HAP-1 (cell line): ENCODE results near the gene KAZN.

ENCODE experiments used
- DNase-seq, 2 experiments: peaks; one replicate each; pipeline ENCODE4 v3.0.0-alpha.2; 2016 to 2020; ENCODE audit warnings: low spot score in 2 of 2
- H3K27me3 ChIP-seq: fragments of 250-450 bp; sonication (Bioruptor Pico); 2 replicates; pipeline ENCODE4 v1.5.1; 2020; ENCODE audit warnings: low read depth, mild to moderate bottlenecking, moderate library complexity
- H3K36me3 ChIP-seq: fragments of 250-450 bp; sonication (Bioruptor Pico); replicated peaks from 2 replicates; pipeline ENCODE4 v1.5.1; 2020; ENCODE audit warnings: mild to moderate bottlenecking
- H3K4me1 ChIP-seq: fragments of 250-450 bp; sonication (Bioruptor Pico); 2 replicates; pipeline ENCODE4 v1.5.1; 2020; ENCODE audit warnings: mild to moderate bottlenecking
- H3K4me3 ChIP-seq: fragments of 250-450 bp; sonication (Bioruptor Pico); 2 replicates; pipeline ENCODE4 v1.5.1; 2020; ENCODE audit warnings: mild to moderate bottlenecking, moderate library complexity
- H3K9me3 ChIP-seq: fragments of 250-450 bp; sonication (Bioruptor Pico); 2 replicates; pipeline ENCODE4 v1.5.1; 2020; ENCODE audit warnings: mild to moderate bottlenecking, moderate library complexity
- in situ Hi-C: fragments of 300-500 bp; cut with MboI; formaldehyde crosslinking; loops from 3 replicates; pipeline ENCODE4 v1.14.3; 2020; ENCODE audit warnings: low sequenced_read_pairs, inconsistent platforms, mixed read lengths

KAZN gene

DNA sequence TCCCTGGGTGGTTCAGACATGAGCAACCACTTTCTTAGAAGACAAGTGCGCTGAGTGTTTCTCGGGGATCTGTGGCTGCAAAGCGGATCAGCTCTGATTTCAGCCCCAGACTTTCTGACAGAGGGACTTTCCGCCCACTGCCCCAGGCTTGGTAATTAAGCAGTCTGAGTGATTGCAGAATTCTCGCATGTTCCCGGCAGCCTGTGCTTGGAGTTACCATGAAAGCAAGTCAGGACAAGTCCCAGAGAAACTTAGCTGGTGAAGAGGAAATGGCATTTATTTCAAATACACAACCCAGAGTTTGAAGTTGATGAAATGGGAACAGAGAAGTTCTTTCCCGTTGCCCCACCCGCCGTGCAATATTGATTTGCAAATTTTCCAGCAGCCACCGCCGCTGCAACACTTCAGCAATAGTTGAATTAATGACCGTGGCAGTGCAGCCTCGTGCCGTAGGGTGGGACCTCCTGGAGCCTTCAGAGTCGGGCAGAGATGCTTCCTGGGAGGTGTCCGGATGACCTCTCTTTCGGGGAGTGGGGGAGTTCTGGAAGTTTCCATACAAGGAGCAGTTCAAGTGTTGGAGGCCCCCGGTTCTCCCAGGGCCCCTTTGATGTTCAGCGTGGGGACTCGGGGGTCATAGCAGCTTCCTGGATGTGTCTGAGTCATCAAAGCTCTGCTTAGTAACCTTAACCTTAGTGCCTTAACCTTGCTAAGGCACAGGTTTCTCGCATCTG is 134.7 kb downstream of the KAZN start:
- Histone ChIP-seq H3K9me3 (no peaks in the 10 kb centered on the region), H3K4me3 (no peak overlapping the region), H3K4me1 (peaks cover 9% of the 10 kb centered on the region), H3K36me3 (no peaks in the 10 kb centered on the region), H3K27me3 (no peaks in the 10 kb centered on the region)
- in situ Hi-C loops: no loop called here
- DNase-seq: peak; percentile 45 to 51

DNA sequence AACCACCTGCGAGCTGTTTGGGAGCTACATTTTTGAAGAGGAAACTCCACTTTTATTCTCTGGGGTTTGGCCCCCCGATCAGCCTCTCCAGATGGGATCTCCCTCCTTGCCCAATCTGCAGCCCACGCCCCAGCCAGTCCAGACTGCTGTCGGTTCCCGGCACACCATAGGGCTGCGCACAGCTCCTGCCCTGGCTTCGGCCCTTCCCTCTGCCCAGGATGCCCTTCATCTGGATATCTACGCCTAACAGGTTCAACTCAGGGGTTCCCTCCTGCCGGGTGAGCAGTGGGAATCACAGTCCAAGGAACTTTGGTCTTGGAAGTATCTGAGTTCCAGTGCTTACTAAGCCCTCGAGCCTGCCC is 135.3 kb downstream of the KAZN start:
- Histone ChIP-seq H3K4me1 (peaks cover 9% of the 10 kb centered on the region), H3K9me3 (no peaks in the 10 kb centered on the region), H3K27me3 (no peaks in the 10 kb centered on the region), H3K4me3 (no peak overlapping the region), H3K36me3 (no peaks in the 10 kb centered on the region)
- in situ Hi-C loops: no loop called here
- no peak for DNase-seq

DNA sequence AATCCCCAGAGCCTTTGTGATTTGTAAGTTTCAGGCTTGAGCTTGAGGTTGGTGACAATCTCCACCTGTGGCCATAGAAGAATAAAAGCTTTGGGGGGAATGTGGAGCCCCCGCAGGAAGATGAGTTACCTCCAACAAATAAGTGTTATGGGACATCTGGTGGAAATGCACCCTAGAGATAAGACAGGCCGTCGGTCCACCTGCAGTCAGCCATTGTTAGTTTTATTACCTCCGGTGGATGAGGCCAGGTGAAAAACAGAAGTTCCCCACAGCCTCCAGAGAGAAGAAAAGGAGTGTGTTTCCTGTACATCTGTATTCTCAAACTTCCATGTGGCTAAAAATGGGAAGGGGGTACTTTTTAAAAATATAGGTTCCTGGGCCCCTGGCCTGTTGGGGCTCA is 137.4 kb downstream of the KAZN start:
- no peak for DNase-seq
- Histone ChIP-seq H3K4me1 (peaks cover 12% of the 10 kb centered on the region), H3K27me3 (no peaks in the 10 kb centered on the region), H3K4me3 (no peak overlapping the region), H3K9me3 (no peaks in the 10 kb centered on the region), H3K36me3 (no peaks in the 10 kb centered on the region)
- in situ Hi-C loops: no loop called here

DNA sequence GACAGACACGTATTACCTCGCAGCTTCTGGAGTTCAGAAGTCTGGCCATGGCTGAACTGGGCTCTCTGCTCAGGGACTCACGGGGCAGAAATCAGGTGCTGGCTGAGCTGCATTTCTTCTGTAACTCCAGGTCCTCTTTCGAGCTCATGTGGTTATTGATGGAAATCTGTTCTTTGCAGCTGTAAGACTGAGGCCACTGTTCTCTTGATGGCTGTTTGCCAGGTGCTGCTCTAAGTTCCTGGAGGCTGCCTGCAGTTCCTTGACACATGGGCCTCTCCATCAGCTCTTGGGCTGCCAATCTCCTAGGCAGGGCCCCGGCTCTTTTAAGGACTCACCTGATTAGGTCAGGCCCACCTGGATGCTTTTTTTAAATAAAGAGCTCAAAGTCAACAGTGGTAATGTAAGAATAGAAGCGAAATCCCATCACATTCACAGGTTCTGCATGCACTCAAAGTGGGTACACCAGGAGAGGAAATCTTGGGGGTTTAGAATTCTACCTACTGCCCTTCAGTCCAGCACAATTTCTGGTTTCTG is 139.1 kb downstream of the KAZN start:
- Histone ChIP-seq H3K27me3 (no peaks in the 10 kb centered on the region), H3K4me1 (peaks cover 9% of the 10 kb centered on the region), H3K9me3 (no peaks in the 10 kb centered on the region), H3K36me3 (no peaks in the 10 kb centered on the region), H3K4me3 (no peak overlapping the region)
- DNase-seq: no peak
- in situ Hi-C loops: no loop called here

DNA sequence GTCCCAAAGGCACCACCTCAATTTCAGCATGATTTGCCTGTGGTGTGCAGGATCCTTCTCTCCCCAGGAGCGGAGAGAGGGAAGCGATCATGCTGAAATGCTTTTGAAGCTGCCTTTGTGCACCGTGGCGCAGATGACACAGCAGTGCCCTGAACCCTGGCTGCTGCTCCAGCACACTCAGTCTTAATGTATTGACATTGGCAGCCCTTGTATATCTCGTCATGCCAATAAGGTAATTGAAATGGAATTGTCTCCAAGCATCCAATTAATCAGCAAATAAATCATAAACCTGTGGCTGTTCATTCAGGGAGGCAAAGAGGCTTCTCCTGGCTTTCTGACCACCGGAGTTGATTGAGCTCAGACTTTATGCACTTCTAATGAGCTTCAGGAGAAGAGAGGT is 139.8 kb downstream of the KAZN start:
- Histone ChIP-seq H3K36me3 (no peaks in the 10 kb centered on the region), H3K27me3 (no peaks in the 10 kb centered on the region), H3K9me3 (no peaks in the 10 kb centered on the region), H3K4me1 (peaks cover 3% of the 10 kb centered on the region), H3K4me3 (no peak overlapping the region)
- no peak for DNase-seq
- in situ Hi-C loops: no loop called here

DNA sequence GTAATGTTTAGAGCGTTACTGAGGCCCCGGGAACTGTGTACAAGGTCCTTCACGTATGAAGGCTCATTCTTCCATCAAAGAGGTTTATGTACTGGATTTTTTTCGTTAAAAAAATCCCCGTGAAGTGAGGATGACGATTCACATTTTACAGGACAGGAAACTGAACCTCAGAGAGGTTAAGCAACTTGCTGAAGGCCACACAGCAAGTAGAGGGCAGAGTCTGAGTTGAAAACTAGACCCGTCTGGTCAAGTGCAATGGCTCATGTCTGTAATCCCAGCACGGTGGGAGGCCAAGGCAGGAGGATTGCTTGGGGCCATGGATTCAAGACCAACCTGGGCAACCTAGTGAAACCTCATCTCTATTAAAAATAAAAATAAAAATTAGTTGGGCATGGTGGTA is 140.2 kb downstream of the KAZN start:
- no peak for DNase-seq
- H3K4me3 ChIP-seq: no peak overlapping the region
- H3K4me1 ChIP-seq: peaks cover 3% of the 10 kb centered on the region; the same call in 1 of the 2 replicates
- no peaks in the 10 kb centered on the region for H3K9me3 ChIP-seq
- in situ Hi-C loops: no loop called here
- no peaks in the 10 kb centered on the region for H3K36me3 ChIP-seq
- no peaks in the 10 kb centered on the region for H3K27me3 ChIP-seq

- H3K27me3 ChIP-seq: no peaks in the 10 kb centered on the region
- H3K4me1 ChIP-seq: peaks cover 3% of the 10 kb centered on the region; the same call in 1 of the 2 replicates
- no peaks in the 10 kb centered on the region for H3K36me3 ChIP-seq
- H3K9me3 ChIP-seq: no peaks in the 10 kb centered on the region
- in situ Hi-C loops: no loop called here
- no peak for DNase-seq
- no peak overlapping the region for H3K4me3 ChIP-seq
These were observed 140.8 kb downstream of the KAZN start for GRCh38 chr1:14739082-14739832.

DNA sequence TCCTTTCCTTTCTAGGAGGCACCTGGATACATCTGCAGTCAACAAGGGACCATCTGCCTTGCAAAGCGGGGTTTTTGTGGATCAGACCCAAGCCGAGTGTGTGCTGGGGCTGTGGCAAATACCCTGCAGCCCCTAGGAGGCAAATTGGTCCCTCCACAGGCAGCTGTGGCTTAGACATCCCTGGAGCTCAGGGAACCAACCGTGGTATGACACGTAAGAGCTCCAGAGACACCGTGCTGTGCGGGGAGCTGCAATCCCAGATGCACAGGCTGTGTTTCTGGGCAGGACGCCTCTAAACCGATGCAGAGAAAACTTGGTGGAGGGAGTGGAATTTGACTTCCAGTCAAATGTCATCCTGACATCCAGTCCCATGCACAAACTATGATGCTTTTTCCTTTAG is 141.5 kb downstream of the KAZN start:
- Histone ChIP-seq H3K9me3 (no peaks in the 10 kb centered on the region), H3K36me3 (no peaks in the 10 kb centered on the region), H3K4me1 (peaks cover 3% of the 10 kb centered on the region; the same call in 1 of the 2 replicates), H3K27me3 (no peaks in the 10 kb centered on the region), H3K4me3 (no peak overlapping the region)
- in situ Hi-C loops: no loop called here
- DNase-seq: no peak

DNA sequence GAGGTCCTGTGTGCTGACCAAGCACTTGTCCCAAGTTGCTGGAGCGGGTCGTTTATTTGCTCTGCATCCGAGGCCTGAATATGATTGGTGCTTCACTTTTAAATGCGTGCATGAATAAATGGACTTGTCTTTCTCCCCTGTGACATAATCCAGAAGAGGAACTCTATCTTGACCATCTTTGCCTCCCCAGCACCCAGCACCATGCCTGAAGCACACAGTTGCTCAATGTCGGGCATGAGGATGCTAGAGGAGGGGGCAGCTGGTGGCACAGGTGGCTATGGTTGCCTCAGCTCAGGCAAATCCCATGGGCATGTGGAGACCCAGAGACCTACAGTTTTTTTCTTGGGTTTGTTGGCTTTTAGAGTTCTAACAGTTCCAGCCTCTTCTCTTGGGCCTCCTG is 142.6 kb downstream of the KAZN start:
- no peak for DNase-seq
- in situ Hi-C loops: no loop called here
- Histone ChIP-seq H3K4me3 (no peak overlapping the region), H3K4me1 (peaks cover 3% of the 10 kb centered on the region; the same call in 1 of the 2 replicates), H3K9me3 (no peaks in the 10 kb centered on the region), H3K27me3 (no peaks in the 10 kb centered on the region), H3K36me3 (no peaks in the 10 kb centered on the region)

DNA sequence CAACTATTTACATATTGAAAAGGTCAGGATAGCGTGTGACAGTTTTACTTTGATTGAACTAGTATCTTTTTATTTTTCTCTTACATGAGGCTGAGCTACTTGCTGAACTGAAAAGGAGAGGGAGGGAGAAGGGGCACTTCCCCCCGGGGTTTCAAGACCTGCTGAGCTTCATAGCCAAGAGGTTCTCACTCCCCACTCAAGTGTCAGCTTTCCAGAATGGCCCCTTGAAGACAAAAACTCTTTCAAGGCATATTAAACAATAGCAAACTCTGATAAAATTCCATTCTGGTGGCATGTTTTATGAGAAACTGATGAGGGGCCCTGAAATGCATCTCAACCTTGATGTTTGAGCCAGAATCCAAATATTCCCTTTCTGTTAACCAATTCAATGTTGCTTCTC is 143.0 kb downstream of the KAZN start:
- no peak for DNase-seq
- Histone ChIP-seq H3K4me3 (no peak overlapping the region), H3K4me1 (peaks cover 3% of the 10 kb centered on the region; the same call in 1 of the 2 replicates), H3K9me3 (no peaks in the 10 kb centered on the region), H3K27me3 (no peaks in the 10 kb centered on the region), H3K36me3 (no peaks in the 10 kb centered on the region)
- in situ Hi-C loops: no loop called here

DNA sequence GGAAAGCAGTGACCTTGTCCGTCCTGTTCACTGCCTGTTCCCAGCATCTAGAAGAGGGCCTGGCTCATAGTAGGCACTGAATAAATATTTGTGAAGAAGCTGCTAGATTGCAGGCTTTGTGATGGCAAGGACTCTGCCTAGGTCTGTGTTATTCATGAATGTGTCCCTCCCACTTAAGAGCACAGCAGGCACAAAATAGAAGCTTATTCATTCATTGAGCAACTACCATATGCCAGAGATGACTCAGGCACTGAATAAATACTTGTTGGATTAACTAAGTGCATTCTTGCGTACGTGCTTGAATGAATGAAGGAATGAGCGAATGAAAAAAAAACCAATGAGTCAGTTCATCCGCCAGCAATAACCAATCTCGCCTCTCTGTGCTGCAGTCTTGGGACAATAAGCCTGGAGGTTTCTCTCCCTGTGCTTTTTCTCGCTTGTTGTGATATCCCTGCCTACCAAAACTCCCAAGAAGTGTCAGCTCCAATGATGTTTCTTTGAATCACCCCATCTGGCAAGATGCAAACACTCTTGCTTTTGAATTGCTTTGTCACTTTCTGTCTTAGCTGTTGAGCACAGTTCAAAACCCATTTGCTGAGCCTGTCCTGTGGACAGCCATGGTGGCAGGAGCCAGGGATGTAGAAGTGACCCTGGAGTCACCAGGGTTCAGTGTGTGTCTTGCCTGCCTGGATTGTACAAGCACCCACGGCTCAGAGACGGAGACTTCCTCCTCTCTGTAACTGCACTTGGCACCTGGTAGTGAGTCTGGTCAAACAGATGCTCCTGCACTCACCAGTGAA is 143.9 kb downstream of the KAZN start:
- Histone ChIP-seq H3K36me3 (no peaks in the 10 kb centered on the region), H3K27me3 (no peaks in the 10 kb centered on the region), H3K4me3 (no peak overlapping the region), H3K4me1 (peaks cover 3% of the 10 kb centered on the region; the same call in 1 of the 2 replicates), H3K9me3 (no peaks in the 10 kb centered on the region)
- peak in 1 of 2 experiments; percentile 17 for DNase-seq
- in situ Hi-C loops: no loop called here

- in situ Hi-C loops: no loop called here
These were observed 144.9 kb downstream of the KAZN start for GRCh38 chr1:14743368-14743767.

DNA sequence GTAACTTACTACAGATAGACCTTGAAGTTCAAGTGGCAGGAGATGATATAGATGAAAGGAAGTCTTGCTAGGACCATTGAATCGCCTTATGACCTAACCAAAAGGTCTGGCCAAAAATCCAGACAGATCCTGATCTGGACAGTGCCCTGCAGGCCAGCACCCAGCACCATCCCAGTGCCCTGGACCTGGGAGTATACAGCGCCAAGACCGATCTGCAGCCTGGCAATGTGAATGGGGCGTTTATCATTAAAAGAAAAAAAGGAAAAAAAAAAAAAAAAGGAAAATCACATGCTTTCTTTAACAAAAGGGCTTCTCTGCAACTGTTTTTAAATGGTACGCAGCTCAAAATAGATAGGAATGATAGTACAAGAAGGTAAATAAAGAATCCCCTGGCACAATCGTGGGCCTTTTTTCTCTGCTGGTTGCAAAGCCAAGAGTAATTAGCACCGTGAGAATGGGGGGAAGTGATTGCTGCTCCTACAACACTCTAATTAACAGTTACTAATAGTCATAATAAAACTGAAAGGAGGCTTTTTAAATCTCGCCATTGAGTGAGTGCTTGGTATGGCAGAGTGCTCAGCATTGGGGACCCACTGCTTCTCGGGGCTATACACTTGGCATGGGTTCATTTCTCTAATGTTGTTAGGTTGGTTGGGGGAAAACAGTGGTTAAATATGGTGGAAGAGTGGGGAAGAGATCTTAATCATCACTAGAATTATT is 146.7 kb downstream of the KAZN start:
- H3K4me3 ChIP-seq: no peak overlapping the region
- H3K36me3 ChIP-seq: no peaks in the 10 kb centered on the region
- no peak for DNase-seq
- H3K27me3 ChIP-seq: no peaks in the 10 kb centered on the region
- no peaks in the 10 kb centered on the region for H3K9me3 ChIP-seq
- in situ Hi-C loops: no loop called here
- H3K4me1 ChIP-seq: no peaks in the 10 kb centered on the region; the same call in 1 of the 2 replicates

More at GRCh38 chr1:14743368-14743767, 144.9 kb downstream of the KAZN start:
- H3K4me3 ChIP-seq: no peak overlapping the region
- peaks cover 3% of the 10 kb centered on the region; the same call in 1 of the 2 replicates for H3K4me1 ChIP-seq
- H3K36me3 ChIP-seq: no peaks in the 10 kb centered on the region
- DNase-seq: no peak
- no peaks in the 10 kb centered on the region for H3K9me3 ChIP-seq
- no peaks in the 10 kb centered on the region for H3K27me3 ChIP-seq
